LHCN-M2 (cell line): ENCODE results near the gene VAX1. TPM values are rescaled to one million over a fixed set of nuclear protein-coding genes. Genes with fewer than 3 reads are reported as not detected.
"Not testable (repeated sequence)": the region's sequence is repeated elsewhere in the genome, so short reads cannot be mapped to it uniquely, and the experiment has no call there.

ENCODE experiments used
- DNase-seq: peaks from one replicate; pipeline ENCODE4 v3.0.0-alpha.2; 2012; ENCODE audit warnings: low read depth
- polyA plus RNA-seq: library from polyadenylated mRNA; unstranded; fragments of >200 nt; gene quantifications from one replicate; pipeline ENCODE4 v1.2.1, GENCODE V29; 2012; ENCODE audit warnings: missing spikeins
- total RNA-seq: library from RNA; depleted of rRNA; stranded (reverse); fragments of >200 nt; gene quantifications from 2 replicates; pipeline ENCODE4 v1.2.3, GENCODE V29; 2014; rRNA removed

The VAX1 gene
- not detected in 2 replicates for total RNA-seq
- not detected for polyA plus RNA-seq

GRCh38 chr10:117137911-117138642 is at the start of gene VAX1:
VAX1 (minus strand) TSS chr10:117138270; CDS start chr10:117138056, 214 bp downstream.
- no peak for DNase-seq

- DNase-seq, result no peak
Observed at GRCh38 chr10:117186832-117187615, 49.0 kb upstream of the VAX1 start.

GRCh38 chr10:117185817-117186216 is 47.7 kb upstream of the VAX1 start:
- not testable (repeated sequence) for DNase-seq

GRCh38 chr10:117184821-117185220 is 46.8 kb upstream of the VAX1 start:
- no peak for DNase-seq

- no peak for DNase-seq
Observed at GRCh38 chr10:117184296-117184695, 46.2 kb upstream of the VAX1 start.

GRCh38 chr10:117178190-117178589 is 40.1 kb upstream of the VAX1 start:
- no peak for DNase-seq

GRCh38 chr10:117175901-117176534 is 37.9 kb upstream of the VAX1 start:
- peak; percentile 64 for DNase-seq

- DNase-seq, result no peak
Observed at GRCh38 chr10:117175215-117175900, 37.3 kb upstream of the VAX1 start.

- DNase-seq, result peak; percentile 73
Observed at GRCh38 chr10:117174439-117175214, 36.6 kb upstream of the VAX1 start.

- no peak for DNase-seq
Observed at GRCh38 chr10:117170244-117170643, 32.2 kb upstream of the VAX1 start.

GRCh38 chr10:117169480-117169879 is 31.4 kb upstream of the VAX1 start:
- peak; percentile 25 for DNase-seq

GRCh38 chr10:117168729-117169128 is 30.7 kb upstream of the VAX1 start:
- DNase-seq, result no peak

- peak; percentile 27 for DNase-seq
Observed at GRCh38 chr10:117167789-117168674, 30.0 kb upstream of the VAX1 start.

- no peak for DNase-seq
Observed at GRCh38 chr10:117167346-117167788, 29.3 kb upstream of the VAX1 start.

GRCh38 chr10:117166418-117167345 is 28.6 kb upstream of the VAX1 start:
- no peak for DNase-seq

- peak; percentile 34 for DNase-seq
Observed at GRCh38 chr10:117165538-117166417, 27.7 kb upstream of the VAX1 start.
